ENCODE results near the gene MYO5B.

MYO5B gene

DNA sequence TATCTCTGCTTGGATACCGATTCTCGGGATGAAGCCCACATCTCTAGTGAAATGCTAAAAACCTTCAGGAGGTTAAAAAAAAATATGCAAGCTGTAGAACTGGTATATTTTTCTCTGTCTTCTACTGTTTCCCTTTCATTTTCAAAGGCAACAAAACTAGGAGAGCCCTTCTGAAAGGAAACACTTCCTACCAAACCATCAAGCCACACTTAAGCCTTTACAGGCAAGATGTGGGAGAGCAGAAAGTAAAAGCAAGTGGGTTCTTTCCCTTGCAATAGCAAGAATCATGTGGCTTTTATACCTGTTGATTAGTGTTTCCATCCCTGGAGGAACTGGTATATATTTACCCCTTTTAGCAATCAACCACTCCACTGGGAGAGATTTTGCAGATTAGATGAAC is 233.7 kb downstream of the MYO5B start:
- no peak for DNase-seq

DNA sequence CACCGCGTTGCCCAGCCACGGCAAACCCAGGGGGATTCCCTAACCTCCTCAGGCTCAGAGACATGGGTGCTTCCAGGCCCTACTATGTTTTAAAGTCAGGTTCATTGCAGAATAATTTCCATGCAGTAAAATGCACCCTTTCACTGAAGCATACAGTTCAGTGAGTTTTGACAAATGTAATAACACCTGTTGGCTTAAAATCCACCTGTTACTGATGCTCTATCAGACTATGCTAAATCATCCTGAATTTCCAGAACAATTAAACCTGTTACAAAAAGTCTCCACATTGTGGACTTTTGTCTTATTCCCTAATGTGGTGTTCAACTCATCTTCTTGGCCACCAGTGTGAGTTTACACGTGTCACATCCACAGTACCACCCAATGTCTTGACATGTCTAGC is 234.6 kb downstream of the MYO5B start:
- DNase-seq, result no peak

DNA sequence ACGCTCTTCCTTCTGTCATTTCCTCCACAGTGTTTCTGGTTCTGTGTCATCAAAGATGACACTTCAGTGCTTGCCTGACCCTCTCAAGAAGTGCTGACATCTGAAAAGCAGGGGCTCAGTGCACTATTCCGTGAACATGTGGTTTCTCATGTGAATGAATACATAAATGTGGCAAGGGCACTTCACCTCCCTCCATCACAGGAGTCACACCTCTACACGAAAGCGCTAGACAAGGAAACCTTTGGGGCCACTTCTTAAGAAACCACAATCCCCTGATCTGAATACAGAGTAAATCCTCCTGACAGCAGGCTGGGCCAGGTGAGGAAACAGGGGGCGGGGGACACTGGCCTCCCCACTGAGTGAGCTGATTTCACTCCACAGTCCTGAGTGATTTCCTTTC is 235.8 kb downstream of the MYO5B start:
- no peak for DNase-seq

DNA sequence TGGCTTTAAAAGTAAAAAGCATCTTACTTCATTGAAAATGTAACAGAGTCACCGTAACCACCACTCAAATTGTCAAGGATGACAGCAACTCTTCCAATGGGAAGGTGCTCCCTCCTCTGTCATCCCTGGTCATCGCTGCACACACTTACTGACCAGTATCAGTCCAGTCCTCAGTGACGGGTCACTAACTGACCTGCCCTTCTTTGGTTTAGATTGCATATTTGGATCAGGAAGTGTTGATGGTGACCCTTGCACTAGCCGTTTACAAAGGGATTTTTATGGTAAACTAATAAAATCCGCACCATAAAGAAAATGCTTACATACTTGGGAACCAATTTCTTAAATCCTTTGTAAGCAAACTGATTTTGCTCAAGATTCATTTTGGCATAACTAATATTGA is 239.7 kb downstream of the MYO5B start:
- no peak for DNase-seq

DNA sequence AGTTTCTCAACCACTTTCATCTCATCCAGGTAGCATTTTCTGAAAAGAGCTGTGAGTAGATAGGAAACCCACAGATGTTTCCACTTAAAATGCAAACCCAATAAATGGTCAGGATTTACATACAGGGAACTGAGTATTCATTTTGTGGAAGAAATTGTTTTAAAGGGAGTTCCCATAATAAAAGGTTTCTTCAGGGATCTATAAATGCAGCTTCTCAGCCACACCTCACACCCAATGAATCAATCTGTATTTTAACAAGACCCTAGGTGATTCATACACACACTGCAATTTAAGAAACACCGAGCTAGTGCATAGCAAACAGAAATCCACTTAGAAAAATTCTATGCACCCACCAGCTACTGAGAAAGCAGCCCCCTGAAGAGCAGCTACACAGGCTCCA is 241.6 kb downstream of the MYO5B start:
- DNase-seq, result no peak

DNA sequence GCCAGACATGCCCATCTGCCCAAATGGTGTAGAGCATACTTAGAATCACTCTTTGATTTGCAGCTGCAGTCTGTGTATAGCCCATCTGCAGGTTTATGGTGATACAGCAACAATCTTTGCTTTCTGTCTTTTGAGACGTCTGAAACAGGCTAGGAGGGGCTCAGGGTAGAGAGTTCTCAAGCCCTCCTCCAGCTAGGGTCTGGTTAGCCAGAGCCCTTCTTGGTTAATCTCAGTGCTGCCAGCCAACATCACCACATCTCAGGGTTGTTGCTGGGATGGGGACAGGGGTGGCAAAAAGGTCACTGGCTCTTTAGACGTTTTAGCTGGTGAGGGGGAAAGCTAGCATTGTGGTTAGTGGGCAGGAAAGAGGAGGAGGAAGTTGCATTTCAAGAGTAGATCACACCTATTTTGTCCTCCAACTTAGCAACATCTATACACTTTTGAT is 245.0 kb downstream of the MYO5B start:
- DNase-seq, result no peak

DNA sequence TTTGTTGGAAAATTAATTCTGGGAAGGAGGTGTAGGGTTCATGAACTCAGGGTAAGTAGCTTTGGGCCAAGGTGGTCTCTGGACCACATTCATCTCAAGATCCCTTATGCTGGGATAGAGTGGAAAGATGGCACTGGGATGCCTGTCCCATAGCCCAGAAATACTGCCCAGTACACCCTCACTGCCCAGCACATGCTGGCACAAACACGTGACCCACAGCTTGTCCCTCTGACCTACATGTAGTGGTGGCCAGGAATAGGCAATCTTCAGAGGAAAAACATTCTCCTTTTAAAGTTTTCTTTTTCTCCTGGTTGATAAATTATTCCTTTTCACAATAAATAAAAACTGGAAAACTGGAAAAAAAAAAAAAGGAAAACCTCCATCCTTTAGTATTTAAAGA is 246.0 kb downstream of the MYO5B start:
- DNase-seq, result no peak

DNA sequence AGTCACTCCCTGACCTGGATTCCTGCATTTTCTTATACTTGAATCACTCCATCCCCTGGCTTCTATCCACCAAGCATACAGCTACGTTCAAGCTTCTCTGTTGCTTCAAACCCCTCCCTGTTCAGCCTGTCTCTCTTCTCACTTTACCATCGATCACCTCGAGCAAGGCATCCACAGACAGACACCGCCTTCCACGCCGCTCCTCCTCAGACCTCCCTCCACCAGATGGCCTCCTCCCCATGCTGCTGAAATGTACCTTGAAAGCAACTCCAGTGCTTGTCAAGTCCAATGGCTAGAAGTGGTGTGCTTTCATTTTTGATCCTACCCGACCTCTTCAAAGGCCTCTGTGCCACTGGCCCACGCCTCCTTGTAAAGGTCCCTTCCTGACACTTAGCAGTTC is 250.3 kb downstream of the MYO5B start:
- DNase-seq, result no peak

DNA sequence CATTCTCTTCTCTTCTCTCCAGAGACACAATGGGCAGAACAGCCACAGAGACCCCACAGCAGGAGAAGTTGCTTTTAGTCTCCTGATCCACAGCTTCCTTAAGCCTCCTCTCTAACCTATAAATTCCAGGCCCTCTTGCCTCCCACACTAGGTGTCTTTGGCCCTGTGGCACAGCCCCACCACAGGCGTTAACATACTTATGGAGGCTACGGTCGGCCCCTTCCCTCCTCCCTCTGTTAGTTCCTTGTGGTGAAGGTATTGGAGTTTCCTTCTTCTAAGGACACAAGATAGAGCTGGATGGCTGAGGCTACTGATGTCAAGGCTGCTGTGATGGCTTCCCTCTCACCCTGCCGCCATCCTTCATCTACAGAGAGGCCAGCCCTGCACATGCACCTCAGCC is 258.1 kb downstream of the MYO5B start:
- DNase-seq, result no peak

DNA sequence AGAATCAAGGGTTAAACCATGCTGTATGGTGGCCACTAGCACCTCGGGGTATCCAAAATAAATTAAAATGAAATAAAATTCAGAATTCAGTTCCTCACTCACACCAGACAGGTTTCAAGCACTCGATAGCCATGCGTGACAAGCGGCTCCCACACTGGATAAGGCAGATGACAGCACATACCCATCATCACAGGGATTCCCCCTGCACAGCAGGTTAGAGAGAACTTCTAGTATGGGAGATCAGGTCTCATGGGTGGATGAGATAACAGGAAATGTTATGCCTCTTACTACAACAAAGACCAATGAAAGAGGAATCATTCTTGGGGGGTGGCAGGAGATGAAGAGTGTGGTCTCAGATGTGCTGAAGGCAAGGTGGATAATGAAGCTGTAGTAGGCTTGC is 259.7 kb downstream of the MYO5B start:
- no peak for DNase-seq

DNA sequence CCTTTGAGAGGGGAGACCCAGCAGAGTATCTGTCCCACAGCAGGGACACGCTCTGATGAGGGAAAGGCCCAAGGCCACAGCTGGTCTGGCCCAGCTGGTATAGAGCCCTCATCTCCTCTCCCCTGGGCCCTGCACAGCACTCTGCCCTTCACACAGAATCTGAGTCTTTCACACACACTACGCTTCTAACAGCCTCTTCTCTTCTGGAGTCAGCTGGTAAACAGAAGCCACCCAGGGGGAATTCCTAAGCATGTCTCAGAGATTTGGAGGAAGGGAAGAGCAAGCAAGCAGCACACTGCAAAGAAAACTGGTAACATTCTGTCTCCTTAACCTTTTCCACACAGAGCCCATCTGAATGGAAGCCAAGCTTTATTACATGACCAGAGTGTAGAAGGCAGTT is 260.5 kb downstream of the MYO5B start:
- peak; percentile 25 for DNase-seq

DNA sequence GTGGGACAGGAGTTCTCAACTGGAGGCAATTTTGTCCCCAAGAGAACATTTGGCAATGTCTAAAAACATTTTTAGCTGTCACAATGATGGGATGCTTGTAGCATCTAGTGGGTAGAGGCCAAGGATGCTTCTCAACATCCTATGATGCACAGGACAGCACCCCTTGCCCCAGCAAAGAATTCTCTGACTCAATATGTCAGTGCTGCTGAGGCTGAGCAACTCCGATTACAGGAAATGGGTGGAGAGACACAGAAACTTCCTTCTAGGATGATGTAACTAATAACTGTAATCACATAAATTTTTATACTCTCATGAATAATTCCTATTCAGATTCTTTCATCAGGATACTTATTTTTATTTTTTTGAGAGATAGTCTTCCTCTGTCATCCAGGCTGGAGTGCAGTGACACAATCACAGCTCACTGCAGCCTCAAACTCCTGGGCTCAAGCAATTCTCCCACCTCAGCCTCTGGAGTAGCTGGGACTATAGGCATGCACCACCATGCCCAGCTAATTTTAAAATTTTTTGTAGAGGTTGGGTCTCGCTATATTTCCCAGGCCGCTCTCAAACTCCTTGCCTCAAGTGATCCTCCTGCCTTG is 261.3 kb downstream of the MYO5B start:
- DNase-seq, result peak; percentile 63

DNA sequence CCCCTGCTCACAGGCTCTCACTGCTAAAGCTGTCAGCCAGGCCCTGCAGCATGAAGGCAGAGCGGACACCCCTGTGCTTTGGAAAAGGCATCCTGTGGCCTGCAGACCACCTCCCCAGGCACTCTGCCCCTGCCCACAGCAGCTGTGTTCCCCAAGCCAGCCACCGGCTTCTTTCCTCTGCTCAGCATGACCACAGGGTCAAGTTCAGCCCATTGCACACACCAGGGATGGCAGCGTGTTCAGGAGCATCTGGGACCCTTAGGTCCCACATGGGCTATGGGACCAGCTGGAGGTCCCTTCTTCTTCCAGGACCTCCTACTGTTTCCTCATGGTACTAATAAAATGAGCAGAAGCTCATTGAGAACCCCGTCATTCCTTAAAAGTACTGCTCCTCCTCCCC is 263.2 kb downstream of the MYO5B start:
- DNase-seq, result no peak

DNA sequence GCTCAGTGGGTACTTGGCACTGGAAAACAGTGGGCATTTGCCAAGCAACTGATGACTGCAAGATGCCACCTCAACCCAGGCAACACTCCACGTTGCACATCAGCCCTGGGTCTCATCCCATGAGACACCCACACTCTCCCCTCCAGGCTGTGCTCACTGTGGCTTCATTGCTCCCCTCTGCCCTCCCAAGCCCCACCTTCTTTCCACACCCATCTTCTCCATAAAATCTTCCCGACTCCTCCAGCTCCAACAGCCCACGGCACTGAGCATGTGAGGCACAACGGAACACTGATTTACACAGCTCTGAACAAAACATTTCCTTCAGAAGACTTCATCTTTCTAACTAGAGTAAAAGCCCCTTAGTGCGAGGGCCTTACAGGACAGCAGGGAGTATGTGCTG is 263.8 kb downstream of the MYO5B start:
- DNase-seq, result no peak

DNA sequence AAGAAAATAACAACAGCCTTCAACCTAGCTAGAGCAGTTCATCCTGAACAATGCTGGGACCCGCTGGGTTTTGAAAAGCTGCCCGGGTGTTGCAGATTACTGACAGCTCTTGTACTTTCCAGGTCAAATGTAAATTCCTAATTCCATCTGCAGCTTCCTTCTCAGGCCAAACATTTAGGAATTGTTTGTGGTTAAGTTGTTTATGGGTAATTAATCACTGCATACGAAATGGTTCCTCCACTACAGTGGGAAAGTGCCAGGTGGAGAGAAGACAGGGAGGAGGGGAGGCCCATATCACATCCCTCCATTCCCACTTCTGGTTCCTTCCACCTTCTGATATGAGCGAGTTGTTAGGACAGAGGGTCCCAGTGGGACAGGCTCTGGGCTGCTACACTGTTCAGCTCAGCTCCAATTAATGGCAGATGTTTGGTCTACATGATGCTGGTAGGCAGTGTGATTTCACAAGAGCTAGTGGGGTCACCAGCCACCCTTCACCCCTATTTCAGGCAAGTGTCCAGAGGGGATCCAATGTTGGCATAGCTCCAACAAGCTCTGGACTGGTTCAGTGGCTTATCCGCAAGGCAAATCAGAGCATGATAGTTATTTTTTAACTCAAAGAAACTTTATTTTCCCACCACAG is 268.7 kb downstream of the MYO5B start:
- DNase-seq, result no peak

DNA sequence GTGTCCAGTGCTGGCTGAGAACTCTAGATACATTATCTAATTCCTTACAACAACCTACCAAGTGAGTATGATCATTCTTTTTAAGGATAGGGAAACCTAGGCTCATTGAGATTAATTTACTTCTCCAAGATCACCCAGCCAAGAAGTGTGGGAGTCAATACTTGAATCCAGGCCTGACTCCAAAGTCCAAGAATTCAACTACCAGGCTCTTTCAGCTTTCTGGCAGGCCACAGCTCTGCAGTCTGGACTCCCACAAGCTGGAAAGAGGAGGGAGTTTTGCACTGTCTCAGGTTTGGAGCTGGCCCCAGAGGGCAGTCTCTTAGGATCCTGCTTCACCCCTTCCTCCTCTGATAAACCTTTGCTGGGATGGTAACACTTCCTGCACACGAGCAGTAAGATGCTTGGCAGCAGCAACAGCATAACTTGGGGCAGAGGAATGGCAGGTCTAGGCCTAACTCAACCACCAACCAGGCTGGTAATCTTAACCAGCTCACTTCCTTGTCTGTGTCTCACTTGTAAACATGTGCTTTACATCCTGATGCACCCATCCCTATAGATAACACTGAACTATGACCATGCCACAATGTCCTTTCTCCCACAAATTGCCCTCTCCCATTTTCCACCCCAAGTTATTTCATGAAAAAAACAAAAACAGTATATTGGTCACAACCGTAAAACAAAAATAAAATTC is 270.5 kb downstream of the MYO5B start:
- no peak for DNase-seq

DNA sequence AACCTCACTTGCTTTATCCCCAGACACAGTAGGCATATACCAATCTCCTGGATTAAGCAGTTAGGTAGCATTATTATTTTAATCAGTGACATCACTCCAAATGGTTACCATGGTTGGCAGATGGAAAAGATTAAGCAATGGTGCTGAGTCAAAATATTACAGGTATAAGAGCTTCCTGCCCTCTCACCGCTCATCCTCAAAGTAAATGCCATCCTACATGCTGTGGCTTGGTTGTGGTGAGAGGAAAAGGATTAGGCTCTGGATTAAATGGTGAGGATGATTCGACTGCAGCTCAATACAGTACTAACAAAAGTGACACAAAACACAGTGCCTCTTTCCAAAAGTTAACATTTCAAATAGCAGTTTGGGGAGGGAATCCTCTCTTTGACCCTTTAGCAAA is 272.7 kb downstream of the MYO5B start:
- no peak for DNase-seq

DNA sequence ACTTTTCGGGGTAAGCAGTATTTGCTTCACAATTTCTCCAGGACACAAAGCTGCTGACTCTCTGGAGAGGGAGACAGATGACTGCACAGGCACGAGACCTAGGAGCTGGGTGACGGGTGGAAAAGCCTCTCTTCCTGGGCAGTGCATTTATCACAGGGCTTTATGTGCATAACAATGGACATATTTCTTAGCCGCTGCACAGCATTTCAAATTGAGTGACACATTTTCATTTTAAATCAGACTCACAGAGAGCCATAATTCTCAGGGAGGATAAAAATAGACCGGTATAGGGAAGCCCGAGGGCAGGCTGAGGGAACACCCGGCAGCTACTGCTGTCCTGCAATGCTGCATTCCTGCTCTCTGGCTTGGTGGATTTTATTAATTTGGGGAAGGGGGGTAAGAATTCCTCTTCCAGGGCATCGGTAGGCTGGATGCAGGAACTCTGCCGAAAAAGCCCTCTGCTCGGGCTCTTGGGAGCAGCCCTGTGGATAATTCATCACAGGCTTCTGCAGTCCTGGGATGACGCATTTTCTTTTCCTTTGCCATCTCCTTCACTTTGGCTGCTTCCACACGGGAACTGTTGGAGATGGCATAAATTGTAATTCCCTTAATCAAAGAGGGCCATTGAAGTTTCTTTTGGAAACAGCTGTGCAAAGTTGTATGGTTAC is 273.5 kb downstream of the MYO5B start:
- peak; percentile 4 for DNase-seq

DNA sequence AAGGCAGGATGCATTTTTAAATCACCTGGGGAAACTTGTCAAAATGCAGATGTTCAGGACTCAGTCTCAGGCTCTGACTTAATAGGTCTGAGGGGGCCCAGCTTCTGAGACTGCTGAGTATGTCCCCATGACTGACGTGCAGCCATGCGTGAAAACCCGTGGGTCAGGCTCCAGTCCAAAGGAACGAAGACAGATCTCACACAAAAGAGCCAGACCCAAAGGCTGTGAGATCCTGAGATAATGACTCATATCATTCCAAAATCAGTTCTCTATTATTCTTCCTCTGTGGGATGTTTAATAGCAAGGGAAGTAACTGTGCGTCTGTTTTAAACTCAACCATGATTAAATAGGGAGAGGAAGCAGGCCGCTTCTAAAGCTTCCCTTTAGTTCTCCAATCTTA is 274.2 kb downstream of the MYO5B start:
- DNase-seq, result peak; percentile 11

DNA sequence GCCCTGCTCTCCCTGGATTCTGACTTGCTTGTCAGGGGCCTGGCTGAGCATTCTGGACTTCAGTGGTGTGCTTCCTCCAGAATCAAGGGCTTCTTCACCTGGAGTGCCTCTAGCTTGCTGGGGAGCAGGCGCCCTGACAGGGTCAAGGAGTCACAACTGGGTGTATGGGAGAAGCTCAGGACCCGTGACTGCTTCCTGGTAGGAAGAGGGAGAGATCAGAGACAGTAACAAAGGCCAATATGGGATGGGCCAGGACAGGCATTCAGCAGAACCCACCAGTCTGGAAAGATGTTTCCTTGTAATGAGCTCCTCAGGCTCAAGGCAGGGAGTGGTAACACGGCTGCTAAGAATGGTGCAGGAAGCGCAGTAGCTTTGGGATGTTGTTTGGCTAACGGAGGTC is 277.2 kb downstream of the MYO5B start:
- DNase-seq, result no peak

DNA sequence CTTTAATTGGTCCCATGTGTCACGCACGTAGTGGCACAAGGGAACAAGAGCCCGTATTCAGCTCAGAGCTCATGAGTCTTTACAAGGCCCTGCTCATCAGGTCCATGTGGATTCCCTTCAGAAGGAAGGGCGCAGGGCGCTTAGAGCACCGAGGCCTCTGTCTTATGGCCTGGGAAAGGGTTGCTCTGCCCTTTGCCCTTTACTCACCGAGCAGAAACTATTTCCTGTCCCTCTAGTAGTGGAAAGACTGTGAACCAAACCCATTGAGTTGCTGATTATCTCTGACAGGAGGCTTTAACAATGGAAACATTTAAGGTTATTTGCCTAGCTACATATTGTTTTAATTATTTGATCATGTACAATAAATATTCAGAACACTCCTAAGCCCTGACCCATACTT is 279.6 kb downstream of the MYO5B start:
- DNase-seq, result no peak

DNA sequence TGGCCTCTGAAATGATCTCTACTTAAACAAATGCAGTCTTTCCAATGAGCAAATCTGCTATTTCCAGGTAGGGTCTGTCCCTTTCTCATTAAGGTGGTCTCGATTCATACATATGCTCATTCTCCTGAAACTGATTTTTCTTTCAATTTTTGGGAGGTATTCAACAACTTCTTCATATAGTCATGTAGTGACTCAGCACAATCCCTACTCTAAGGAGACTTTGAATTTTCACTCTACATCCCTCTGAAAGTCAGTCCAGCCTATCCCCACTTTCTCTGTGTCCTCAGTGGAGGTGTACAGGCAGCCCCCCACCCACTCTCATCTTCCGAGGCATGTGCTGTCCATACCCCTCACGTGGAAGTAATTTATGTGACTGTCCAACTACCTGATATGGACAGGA is 281.7 kb downstream of the MYO5B start:
- no peak for DNase-seq

DNA sequence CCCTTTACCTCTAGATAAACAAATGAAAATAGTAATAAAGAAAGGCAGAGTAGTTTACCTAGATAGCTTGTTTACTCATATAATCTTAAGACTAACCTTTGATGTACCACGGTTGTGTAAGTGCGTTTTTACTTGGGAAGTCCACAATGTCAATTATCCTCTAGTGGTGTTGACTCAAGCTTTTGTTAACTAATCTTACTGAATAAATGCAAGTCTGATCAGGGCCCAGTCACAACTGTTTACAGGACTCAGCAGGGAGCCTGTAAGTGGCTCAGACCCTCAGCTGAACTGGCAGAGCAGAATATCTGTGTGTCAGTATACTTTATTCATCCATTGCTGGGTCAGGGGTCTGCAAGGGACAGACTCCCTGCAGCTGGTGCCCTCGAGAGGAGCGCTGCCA is 283.5 kb downstream of the MYO5B start:
- no peak for DNase-seq

DNA sequence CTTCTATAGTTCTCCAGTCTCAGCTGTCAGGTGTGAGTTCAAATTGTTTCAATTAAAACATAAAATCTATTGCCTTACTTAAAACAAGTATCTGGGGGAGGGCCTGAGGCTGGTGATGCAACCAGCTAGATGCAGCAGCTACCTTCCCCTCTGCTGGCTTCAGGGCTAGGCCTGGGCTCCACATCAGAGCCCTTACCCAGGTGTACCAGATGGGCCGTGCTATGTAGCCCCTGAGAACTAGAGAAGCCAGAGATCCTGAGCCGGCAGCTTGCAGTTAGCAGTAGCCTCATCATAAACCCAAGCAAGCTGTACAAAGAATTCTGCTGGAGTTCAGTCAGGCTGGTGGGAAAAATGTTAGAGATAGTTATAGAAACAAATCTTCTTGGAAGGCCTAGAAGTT is 284.0 kb downstream of the MYO5B start:
- no peak for DNase-seq

All from inflammatory macrophage treated with lipopolysaccharide for 4 hours (primary cell).